Measurements from ENCODE around the gene NIFK. TPM values are rescaled to one million over a fixed set of nuclear protein-coding genes. Genes with fewer than 3 reads are reported as not detected.

Gene NIFK
- total and polyA plus RNA-seq, 2 experiments from 2014 or later, result 20.4 to 44.0 TPM

- DNase-seq (ENCODE audit: low read depth in 1 of 2, low spot score in 1 of 2), result no peak
- no peak overlapping the region for H3K4me3 ChIP-seq
- H3K27me3 ChIP-seq, result no peaks in the 10 kb centered on the region
- no peak for TF ChIP-seq CTCF (IDR thresholded peaks at IDR 0.05; ENCODE audit: low read depth, low read length)
- H3K9me3 ChIP-seq (ENCODE audit: low read depth), result no peaks in the 10 kb centered on the region
- H3K36me3 ChIP-seq, result no peaks in the 10 kb centered on the region
- H3K27ac ChIP-seq, result no peak overlapping the region
- H3K4me1 ChIP-seq (ENCODE audit: low read depth), result peaks cover 6% of the 10 kb centered on the region
These were observed 47.9 kb downstream of the NIFK start for GRCh38 chr2:121688820-121689219.

- Histone ChIP-seq H3K4me3 (no peak overlapping the region), H3K36me3 (no peaks in the 10 kb centered on the region), H3K27me3 (no peaks in the 10 kb centered on the region), H3K27ac (no peak overlapping the region), H3K9me3 (ENCODE audit: low read depth) (no peaks in the 10 kb centered on the region), H3K4me1 (ENCODE audit: low read depth) (peaks cover 6% of the 10 kb centered on the region)
- no peak for TF ChIP-seq CTCF (IDR thresholded peaks at IDR 0.05; ENCODE audit: low read depth, low read length)
- DNase-seq (ENCODE audit: low read depth in 1 of 2, low spot score in 1 of 2), result no peak
These were observed 49.8 kb downstream of the NIFK start for GRCh38 chr2:121686902-121687301.

- TF ChIP-seq CTCF (IDR thresholded peaks at IDR 0.05; ENCODE audit: low read depth, low read length), result no peak
- no peak for DNase-seq (ENCODE audit: low read depth in 1 of 2, low spot score in 1 of 2)
- no peaks in the 10 kb centered on the region for H3K36me3 ChIP-seq
These were observed 50.5 kb downstream of the NIFK start for GRCh38 chr2:121686218-121686617.

GRCh38 chr2:121682396-121683298 lies 54.0 kb downstream of the NIFK start:
- Histone ChIP-seq H3K27me3 (no peaks in the 10 kb centered on the region), H3K4me1 (ENCODE audit: low read depth) (peaks cover 6% of the 10 kb centered on the region), H3K9me3 (ENCODE audit: low read depth) (no peaks in the 10 kb centered on the region), H3K36me3 (no peaks in the 10 kb centered on the region), H3K4me3 (no peak overlapping the region), H3K27ac (no peak overlapping the region)
- no peak for TF ChIP-seq CTCF (IDR thresholded peaks at IDR 0.05; ENCODE audit: low read depth, low read length)
- DNase-seq (ENCODE audit: low read depth in 1 of 2, low spot score in 1 of 2), result no peak

More at GRCh38 chr2:121686218-121686617, 50.5 kb downstream of the NIFK start:
- Histone ChIP-seq H3K9me3 (ENCODE audit: low read depth) (no peaks in the 10 kb centered on the region), H3K27ac (no peak overlapping the region), H3K4me1 (ENCODE audit: low read depth) (peaks cover 6% of the 10 kb centered on the region), H3K4me3 (no peak overlapping the region), H3K27me3 (no peaks in the 10 kb centered on the region)

GRCh38 chr2:121677855-121678254 lies 58.8 kb downstream of the NIFK start:
- H3K9me3 ChIP-seq (ENCODE audit: low read depth), result no peaks in the 10 kb centered on the region
- DNase-seq (ENCODE audit: low read depth in 1 of 2, low spot score in 1 of 2), result no peak
- H3K36me3 ChIP-seq, result no peaks in the 10 kb centered on the region
- TF ChIP-seq CTCF (IDR thresholded peaks at IDR 0.05; ENCODE audit: low read depth, low read length), result no peak
- H3K4me1 ChIP-seq (ENCODE audit: low read depth), result no peaks in the 10 kb centered on the region
- no peaks in the 10 kb centered on the region for H3K27me3 ChIP-seq
- no peak overlapping the region for H3K27ac ChIP-seq
- no peak overlapping the region for H3K4me3 ChIP-seq

Other genes starting within 250 kb of the NIFK start
- gene RNU4ATAC, start 206.0 kb downstream of the NIFK start, total RNA-seq, result not detected in 2 replicates
- gene RNU4ATAC, start 206.0 kb downstream of the NIFK start, polyA plus RNA-seq, result 4.4 and 11.3 TPM in 2 replicates
- gene CLASP1, start 87.4 kb downstream of the NIFK start, total RNA-seq, result 41.1 and 53.0 TPM in 2 replicates
- 24.8 and 37.0 TPM in 2 replicates for gene CLASP1, start 87.4 kb downstream of the NIFK start, polyA plus RNA-seq
- gene TSN, start 18.8 kb upstream of the NIFK start, total RNA-seq, result 27.0 and 32.1 TPM in 2 replicates
- 57.3 and 59.4 TPM in 2 replicates for gene TSN, start 18.8 kb upstream of the NIFK start, polyA plus RNA-seq